Astrocyte (in vitro differentiated cells and primary cell): ENCODE data around the gene UTP11.

ENCODE experiments used
- CTCF ChIP-seq: IDR thresholded peaks from 2 replicates; pipeline ENCODE4 v1.5.1; 2011; ENCODE audit warnings: low read depth, mild to moderate bottlenecking, inconsistent platforms, low read length, moderate library complexity; ENCODE audit not compliant: insufficient read depth
- EZH2 ChIP-seq: IDR thresholded peaks from 2 replicates; pipeline ENCODE4 v1.6.1; 2012; ENCODE audit warnings: mild to moderate bottlenecking, low read length, inconsistent platforms; ENCODE audit not compliant: insufficient read depth

- TF ChIP-seq CTCF (no peak), EZH2 (no peak)
Measured at GRCh38 chr1:37999430-38000232, 12.9 kb upstream of the UTP11 start.
